Fibroblast of lung (primary cell): ENCODE results near the gene MSH6. TPM values are rescaled to one million over a fixed set of nuclear protein-coding genes. Genes with fewer than 3 reads are reported as not detected.

ENCODE experiments used
- DNase-seq, 2 donors: peaks; one replicate each; pipeline versions ENCODE4 v3.0.0 to v3.0.0-alpha.2; 2010; ENCODE audit warnings: low read depth in 2 of 2
- H2AFZ ChIP-seq: 2 replicates; pipeline ENCODE4 v1.5.1; 2012; ENCODE audit warnings: low read length, control low read depth, inconsistent platforms
- H3K27ac ChIP-seq: 2 replicates; pipeline ENCODE4 v1.5.1; 2011; ENCODE audit warnings: low read length, control low read depth; ENCODE audit not compliant: insufficient read depth
- H3K27me3 ChIP-seq: 2 replicates; pipeline ENCODE4 v1.5.1; 2011; ENCODE audit warnings: mild to moderate bottlenecking, low read length; ENCODE audit not compliant: control insufficient read depth, insufficient read depth
- H3K36me3 ChIP-seq: 2 replicates; pipeline ENCODE4 v1.5.1; 2011; ENCODE audit warnings: low read length; ENCODE audit not compliant: control insufficient read depth, insufficient read depth
- H3K4me1 ChIP-seq: 2 replicates; pipeline ENCODE4 v1.5.1; 2011; ENCODE audit warnings: low read length; ENCODE audit not compliant: control insufficient read depth, insufficient read depth; ENCODE audit errors: extremely low read depth
- H3K4me2 ChIP-seq: 2 replicates; pipeline ENCODE4 v1.5.1; 2011; ENCODE audit warnings: low read length, control low read depth; ENCODE audit not compliant: insufficient read depth; ENCODE audit errors: extremely low read depth
- H3K4me3 ChIP-seq, 4 experiments: fragments of 200-600 bp in 1 of 4; sonication (generic) in 1 of 4; replicated peaks in 1 of 4; 2 replicates each; pipeline ENCODE4 v1.5.1; 2011 to 2016; ENCODE audit warnings: low read length in 4 of 4, low read depth in 3 of 4, mild to moderate bottlenecking in 3 of 4, control low read depth in 2 of 4, inconsistent platforms in 1 of 4, mixed read lengths in 1 of 4; ENCODE audit not compliant: insufficient read depth in 1 of 4; ENCODE audit errors: control extremely low read depth in 1 of 4
- H3K79me2 ChIP-seq: 2 replicates; pipeline ENCODE4 v1.5.1; 2012; ENCODE audit warnings: mild to moderate bottlenecking, low read length, inconsistent platforms; ENCODE audit not compliant: control insufficient read depth, insufficient read depth
- H3K9ac ChIP-seq: 2 replicates; pipeline ENCODE4 v1.5.1; 2011; ENCODE audit warnings: mild to moderate bottlenecking, low read length, control low read depth; ENCODE audit not compliant: insufficient read depth
- H3K9me3 ChIP-seq: 2 replicates; pipeline ENCODE4 v1.5.1; 2012; ENCODE audit warnings: low read depth, low read length; ENCODE audit not compliant: control insufficient read depth, insufficient read depth
- H4K20me1 ChIP-seq: 2 replicates; pipeline ENCODE4 v1.5.1; 2011; ENCODE audit warnings: low read length; ENCODE audit not compliant: control insufficient read depth, insufficient read depth; ENCODE audit errors: extremely low read depth
- EZH2 ChIP-seq: IDR thresholded peaks from 2 replicates; pipeline ENCODE4 v1.5.1; 2012; ENCODE audit warnings: low read length, control low read depth, mild to moderate bottlenecking; ENCODE audit errors: missing control alignments
- polyA plus RNA-seq, 2 donors: library from polyadenylated mRNA; depleted of rRNA in 1 of 2; stranded (reverse) in 1 of 2; unstranded in 1 of 2; fragments of >200 nt; gene quantifications; 2 replicates each; pipeline ENCODE4 v1.2.1, GENCODE V29; 2011 to 2012; ENCODE audit warnings: missing spikeins in 1 of 2
- total RNA-seq: library from RNA; depleted of rRNA; stranded (reverse); fragments of >200 nt; gene quantifications from 2 replicates; pipeline ENCODE4 v1.2.1, GENCODE V29; 2014
- TF ChIP-seq, protein P1 (sequence below), 2 donors: IDR thresholded peaks in 1 of 2; conservative IDR thresholded peaks in 1 of 2; 1 replicate in 1 of 2; 2 replicates in 1 of 2; pipeline ENCODE4 v1.5.1; 2011 to 2012; ENCODE audit warnings: low read length in 2 of 2, control low read depth in 1 of 2, inconsistent platforms in 1 of 2, low read depth in 1 of 2, mild to moderate bottlenecking in 1 of 2

The MSH6 gene
- total and polyA plus RNA-seq, 2 donors (not counting 1 experiment from before 2014, with no cell fraction given), result 29.4 to 37.9 TPM

- DNase-seq, result no peak
- peaks cover 47% of the 10 kb centered on the region for H3K79me2 ChIP-seq
Observed at GRCh38 chr2:47843407-47843806, 60.5 kb downstream of the MSH6 start.

DNA sequence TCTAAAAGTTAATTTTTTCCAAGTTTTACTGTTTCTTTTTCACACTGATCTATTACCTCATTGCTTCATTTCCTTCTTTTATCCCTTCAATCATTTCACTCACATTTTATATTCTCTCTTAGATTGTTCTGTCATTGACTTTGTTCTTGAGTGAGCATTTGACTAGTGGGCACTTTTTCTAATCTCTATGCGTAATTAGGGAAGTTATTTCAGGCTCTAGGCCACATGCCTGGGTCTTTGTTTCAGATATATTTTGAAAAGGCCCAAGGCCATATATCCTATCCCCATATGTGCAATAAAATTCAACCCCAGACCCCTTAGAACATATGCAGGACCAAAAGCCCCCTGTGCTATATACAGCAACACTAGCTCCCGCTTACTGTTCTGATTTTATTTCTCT, 61.2 kb downstream of the MSH6 start:
- Histone ChIP-seq H2AFZ (no peak overlapping the region), H4K20me1 (no peaks in the 10 kb centered on the region)

More at GRCh38 chr2:47843407-47843806, 60.5 kb downstream of the MSH6 start:
- no peak overlapping the region for H3K27ac ChIP-seq
- no peak overlapping the region for H3K9ac ChIP-seq
- no peaks in the 10 kb centered on the region for H4K20me1 ChIP-seq
- H3K4me2 ChIP-seq, result no peak overlapping the region
- no peaks in the 10 kb centered on the region for H3K4me1 ChIP-seq
- TF ChIP-seq, protein P1, sequence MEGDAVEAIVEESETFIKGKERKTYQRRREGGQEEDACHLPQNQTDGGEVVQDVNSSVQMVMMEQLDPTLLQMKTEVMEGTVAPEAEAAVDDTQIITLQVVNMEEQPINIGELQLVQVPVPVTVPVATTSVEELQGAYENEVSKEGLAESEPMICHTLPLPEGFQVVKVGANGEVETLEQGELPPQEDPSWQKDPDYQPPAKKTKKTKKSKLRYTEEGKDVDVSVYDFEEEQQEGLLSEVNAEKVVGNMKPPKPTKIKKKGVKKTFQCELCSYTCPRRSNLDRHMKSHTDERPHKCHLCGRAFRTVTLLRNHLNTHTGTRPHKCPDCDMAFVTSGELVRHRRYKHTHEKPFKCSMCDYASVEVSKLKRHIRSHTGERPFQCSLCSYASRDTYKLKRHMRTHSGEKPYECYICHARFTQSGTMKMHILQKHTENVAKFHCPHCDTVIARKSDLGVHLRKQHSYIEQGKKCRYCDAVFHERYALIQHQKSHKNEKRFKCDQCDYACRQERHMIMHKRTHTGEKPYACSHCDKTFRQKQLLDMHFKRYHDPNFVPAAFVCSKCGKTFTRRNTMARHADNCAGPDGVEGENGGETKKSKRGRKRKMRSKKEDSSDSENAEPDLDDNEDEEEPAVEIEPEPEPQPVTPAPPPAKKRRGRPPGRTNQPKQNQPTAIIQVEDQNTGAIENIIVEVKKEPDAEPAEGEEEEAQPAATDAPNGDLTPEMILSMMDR (conservative IDR thresholded peaks at IDR 0.05 in 1 of 2, IDR thresholded peaks at IDR 0.05 in 1 of 2; ENCODE audit: low read depth in 1 of 2, low read length in 2 of 2), result no peak
- TF ChIP-seq EZH2, result no peak
- no peaks in the 10 kb centered on the region for H3K9me3 ChIP-seq
- H3K27me3 ChIP-seq, result no peaks in the 10 kb centered on the region
- no peak overlapping the region for H2AFZ ChIP-seq
- H3K36me3 ChIP-seq, result peaks cover 3% of the 10 kb centered on the region
- H3K4me3 ChIP-seq, result no peak overlapping the region

DNA sequence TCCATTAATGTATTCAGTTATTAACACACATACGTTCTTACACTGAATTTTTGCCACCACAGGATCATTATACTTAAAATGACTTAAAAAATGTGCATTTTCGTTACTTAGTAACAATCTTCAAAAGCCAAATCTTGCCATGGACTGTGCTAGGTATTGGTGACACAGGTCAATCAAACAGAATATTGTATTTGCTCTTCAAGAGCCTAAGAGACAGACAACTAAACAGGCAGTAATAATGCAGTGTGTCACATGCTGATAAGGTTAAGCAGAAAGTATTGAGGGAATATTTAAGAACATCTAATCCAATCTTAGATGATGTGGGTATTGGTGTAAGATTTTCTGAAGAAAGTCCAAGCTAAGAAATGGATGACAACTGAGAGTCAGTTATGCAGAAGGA, 66.4 kb downstream of the MSH6 start:
- no peaks in the 10 kb centered on the region for H3K9me3 ChIP-seq
- H3K4me3 ChIP-seq, result no peak overlapping the region
- no peaks in the 10 kb centered on the region for H3K36me3 ChIP-seq
- peaks cover 82% of the 10 kb centered on the region for H3K79me2 ChIP-seq
- no peak overlapping the region for H3K9ac ChIP-seq
- H4K20me1 ChIP-seq, result peaks cover 3% of the 10 kb centered on the region
- H3K4me1 ChIP-seq, result no peaks in the 10 kb centered on the region
- no peak for DNase-seq
- no peaks in the 10 kb centered on the region for H3K27me3 ChIP-seq
- H3K27ac ChIP-seq, result no peak overlapping the region
- no peak overlapping the region for H2AFZ ChIP-seq
- TF ChIP-seq, protein P1 (conservative IDR thresholded peaks at IDR 0.05 in 1 of 2, IDR thresholded peaks at IDR 0.05 in 1 of 2; ENCODE audit: low read depth in 1 of 2, low read length in 2 of 2), result no peak
- no peak for TF ChIP-seq EZH2
- H3K4me2 ChIP-seq, result no peak overlapping the region

More for the DNA sequence above, 61.2 kb downstream of the MSH6 start:
- DNase-seq, result no peak
- H3K27ac ChIP-seq, result no peak overlapping the region
- no peak overlapping the region for H3K4me3 ChIP-seq
- peaks cover 51% of the 10 kb centered on the region for H3K79me2 ChIP-seq
- no peaks in the 10 kb centered on the region for H3K36me3 ChIP-seq
- H3K4me2 ChIP-seq, result no peak overlapping the region
- no peaks in the 10 kb centered on the region for H3K4me1 ChIP-seq
- TF ChIP-seq, protein P1 (conservative IDR thresholded peaks at IDR 0.05 in 1 of 2, IDR thresholded peaks at IDR 0.05 in 1 of 2; ENCODE audit: low read depth in 1 of 2, low read length in 2 of 2), result no peak
- no peak for TF ChIP-seq EZH2
- H3K9me3 ChIP-seq, result no peaks in the 10 kb centered on the region
- no peak overlapping the region for H3K9ac ChIP-seq
- H3K27me3 ChIP-seq, result no peaks in the 10 kb centered on the region
